Loucy (cell line): ENCODE results near the gene IFNB1.
A peak's percentile ranks its signal among the peaks of the same experiment; 100 is the strongest.

ENCODE experiments used
- EZH2phosphoT487 ChIP-seq: fragments of 200-600 bp; IDR thresholded peaks from 2 replicates; pipeline ENCODE4 v1.6.1; 2018; ENCODE audit warnings: antibody characterized with exemption, mild to moderate bottlenecking, moderate library complexity, borderline replicate concordance
- TF ChIP-seq, protein P1 (sequence below): fragments of 200-600 bp; sonication (generic); conservative IDR thresholded peaks from 2 replicates; pipeline ENCODE4 v1.5.1; 2014; ENCODE audit warnings: mild to moderate bottlenecking, antibody characterized with exemption, low read length

DNA sequence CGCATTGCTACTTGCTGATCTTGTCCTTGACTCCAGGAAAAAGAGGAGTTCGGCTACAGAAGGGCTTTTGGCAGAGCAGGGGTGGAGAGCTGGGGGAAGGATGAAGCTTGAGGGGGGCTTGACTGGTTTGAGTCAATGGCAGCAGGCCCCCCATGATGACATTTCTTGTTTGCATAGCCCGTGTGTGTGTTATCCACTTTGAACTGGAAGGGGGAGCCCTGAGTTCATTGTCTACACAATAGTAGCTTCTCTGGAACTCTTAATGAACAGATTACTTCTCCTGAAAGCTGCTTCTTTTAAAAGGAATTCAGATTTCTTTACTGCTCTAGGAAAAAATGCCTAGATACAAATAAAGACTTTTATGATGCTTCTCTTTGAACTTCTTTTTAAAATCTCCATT lies 2.3 kb downstream of the IFNB1 start:
- TF ChIP-seq, protein P1, sequence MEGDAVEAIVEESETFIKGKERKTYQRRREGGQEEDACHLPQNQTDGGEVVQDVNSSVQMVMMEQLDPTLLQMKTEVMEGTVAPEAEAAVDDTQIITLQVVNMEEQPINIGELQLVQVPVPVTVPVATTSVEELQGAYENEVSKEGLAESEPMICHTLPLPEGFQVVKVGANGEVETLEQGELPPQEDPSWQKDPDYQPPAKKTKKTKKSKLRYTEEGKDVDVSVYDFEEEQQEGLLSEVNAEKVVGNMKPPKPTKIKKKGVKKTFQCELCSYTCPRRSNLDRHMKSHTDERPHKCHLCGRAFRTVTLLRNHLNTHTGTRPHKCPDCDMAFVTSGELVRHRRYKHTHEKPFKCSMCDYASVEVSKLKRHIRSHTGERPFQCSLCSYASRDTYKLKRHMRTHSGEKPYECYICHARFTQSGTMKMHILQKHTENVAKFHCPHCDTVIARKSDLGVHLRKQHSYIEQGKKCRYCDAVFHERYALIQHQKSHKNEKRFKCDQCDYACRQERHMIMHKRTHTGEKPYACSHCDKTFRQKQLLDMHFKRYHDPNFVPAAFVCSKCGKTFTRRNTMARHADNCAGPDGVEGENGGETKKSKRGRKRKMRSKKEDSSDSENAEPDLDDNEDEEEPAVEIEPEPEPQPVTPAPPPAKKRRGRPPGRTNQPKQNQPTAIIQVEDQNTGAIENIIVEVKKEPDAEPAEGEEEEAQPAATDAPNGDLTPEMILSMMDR = peak; percentile 51
- no peak for TF ChIP-seq EZH2phosphoT487
